T-helper 1 cell (primary cell): ENCODE measurements around the gene CENPH.
A peak's percentile ranks its signal among the peaks of the same experiment; 100 is the strongest.
"Not testable (repeated sequence)": the region's sequence is repeated elsewhere in the genome, so short reads cannot be mapped to it uniquely, and the experiment has no call there.

Experiments
- DNase-seq, 5 donors: peaks; one replicate each; pipeline ENCODE4 v3.0.0-alpha.2; 2012 to 2020

The CENPH gene

DNA sequence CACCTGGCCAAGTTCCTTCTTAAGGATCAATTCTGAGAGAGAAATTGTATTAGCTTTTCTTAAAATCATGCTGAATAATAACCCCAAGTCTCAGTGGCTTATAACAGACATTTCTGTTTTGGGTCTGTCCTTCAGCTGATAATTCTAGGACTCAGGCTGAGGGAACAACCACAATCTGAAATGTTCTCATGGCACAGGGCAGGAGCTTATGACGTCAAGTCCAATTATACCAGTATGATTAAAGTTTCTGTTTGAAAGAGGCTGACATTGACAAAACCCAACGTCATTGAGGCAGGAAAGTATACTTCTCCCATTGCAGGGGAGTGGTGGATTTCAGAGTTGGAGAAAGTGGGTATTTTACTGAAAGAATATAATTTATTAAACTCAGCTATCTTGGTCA, 21.8 kb downstream of the CENPH start:
- DNase-seq, result no peak

DNA sequence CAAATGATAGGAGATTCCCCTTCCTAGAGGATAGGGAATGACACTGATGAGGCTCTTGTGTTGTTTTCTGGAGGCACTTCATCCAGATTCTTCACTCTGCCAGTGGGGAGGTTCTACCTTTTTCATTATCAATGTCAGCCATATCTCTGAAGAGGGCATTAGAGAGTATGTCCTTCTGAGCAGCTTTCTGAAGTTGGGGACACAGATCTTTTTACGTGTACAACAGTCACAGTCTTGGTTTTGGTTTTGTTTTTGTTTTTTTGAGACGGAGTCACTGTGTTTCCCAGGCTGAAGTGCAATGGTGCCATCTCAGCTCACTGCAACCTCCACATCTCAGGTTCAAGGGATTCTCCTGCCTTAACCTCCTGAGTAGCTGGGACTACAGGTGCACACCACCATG, 22.6 kb downstream of the CENPH start:
- DNase-seq, result peak in 1 of 5 donors; percentile 42

DNA sequence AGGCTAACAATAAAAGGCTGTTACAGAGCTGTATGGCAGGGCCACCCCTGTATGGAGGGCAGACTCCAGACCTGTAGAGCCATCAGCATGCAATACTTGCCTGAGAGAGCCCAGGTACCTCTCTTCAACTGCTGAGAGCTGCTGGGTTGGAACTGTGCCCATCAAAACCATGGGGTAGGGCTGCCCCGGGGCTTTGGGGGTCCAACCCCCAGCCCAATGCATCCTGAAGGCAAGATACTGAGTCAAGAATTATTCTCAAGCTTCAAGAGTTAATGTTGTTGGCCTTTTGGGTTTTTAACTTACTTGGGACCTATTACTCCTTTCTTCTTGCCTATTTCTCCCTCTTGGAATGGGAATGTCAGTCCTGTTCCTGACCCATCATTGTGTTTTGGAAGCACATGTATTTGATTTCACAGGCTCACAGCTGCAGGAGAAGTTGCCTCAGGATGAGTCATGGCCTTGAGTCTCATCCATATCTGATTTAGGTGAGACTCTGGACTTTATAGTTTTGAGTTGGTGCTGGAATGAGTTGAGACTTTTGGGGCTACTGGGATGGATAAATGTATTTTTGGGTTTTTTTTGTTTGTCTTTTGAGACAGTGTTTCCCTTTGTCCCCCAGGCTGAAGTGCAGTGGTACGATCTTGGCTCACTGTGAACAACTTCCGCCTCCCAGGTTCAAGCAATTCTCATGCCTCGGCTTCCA, 24.3 kb downstream of the CENPH start:
- no peak for DNase-seq

DNA sequence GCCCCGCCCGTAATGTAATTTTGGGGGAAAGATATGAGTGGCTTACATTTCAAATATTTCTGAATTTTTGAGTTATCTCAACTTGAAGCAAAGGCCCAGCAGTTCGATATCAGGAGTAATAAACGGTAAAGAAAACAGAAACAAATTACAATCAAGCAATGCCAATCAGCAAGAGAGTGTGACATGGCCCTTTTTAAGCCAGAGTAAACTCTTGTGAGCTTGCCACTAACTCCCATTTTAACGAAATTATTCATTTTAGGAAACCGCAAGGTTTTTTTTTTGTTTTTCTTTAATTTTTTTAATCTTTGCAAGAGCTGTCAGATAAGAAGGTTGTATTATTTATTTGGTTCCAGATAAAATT, 27.7 kb downstream of the CENPH start:
- DNase-seq, result no peak

DNA sequence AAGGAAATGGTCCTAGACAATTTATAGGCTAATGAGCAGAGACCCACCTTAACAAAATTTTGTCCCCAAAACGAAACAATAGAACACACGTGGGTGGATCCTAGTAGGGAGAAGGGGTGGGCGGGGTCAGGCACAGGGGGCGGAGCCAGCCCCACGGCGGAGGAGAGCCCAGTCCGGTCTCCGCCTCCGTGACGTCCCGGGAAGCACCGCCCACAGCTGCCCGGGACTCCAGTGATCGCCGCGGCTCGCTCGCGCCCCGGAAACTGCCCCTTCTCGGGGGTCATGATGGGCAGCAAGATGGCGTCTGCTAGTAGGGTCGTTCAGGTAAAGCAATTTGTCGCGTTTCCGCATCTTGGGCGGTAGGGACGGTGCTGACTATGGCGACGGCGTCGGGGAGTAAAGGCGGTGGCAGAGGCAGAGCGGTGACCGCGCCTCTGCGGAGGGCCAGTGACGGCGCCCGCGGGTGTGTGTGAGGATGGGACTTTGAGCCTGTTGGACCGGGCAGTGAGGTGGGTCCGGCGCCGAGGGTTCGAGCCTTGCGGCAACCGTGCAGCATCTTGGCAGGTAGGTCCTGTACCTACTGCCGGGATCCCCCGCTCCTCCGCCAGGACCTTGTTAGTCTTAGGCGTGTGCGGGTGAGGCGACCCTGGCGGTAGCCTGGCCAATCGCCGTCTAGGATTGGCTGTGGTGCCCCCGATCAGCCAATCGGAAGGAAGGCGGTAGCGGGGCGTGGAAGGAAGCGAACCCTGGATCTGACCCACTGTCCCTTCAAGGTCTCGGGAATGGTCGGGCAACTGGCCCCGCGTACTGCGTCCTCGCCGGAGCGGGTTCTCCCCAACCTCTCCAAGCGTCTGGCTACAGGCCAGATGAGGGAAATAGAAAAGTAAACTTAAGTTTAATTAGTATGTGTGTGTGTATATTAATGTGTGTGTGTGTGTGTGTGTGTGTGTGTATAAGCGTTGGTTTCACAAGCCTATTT, 28.5 kb downstream of the CENPH start:
- peak; percentile 92 to 96 (median 94) for DNase-seq

DNA sequence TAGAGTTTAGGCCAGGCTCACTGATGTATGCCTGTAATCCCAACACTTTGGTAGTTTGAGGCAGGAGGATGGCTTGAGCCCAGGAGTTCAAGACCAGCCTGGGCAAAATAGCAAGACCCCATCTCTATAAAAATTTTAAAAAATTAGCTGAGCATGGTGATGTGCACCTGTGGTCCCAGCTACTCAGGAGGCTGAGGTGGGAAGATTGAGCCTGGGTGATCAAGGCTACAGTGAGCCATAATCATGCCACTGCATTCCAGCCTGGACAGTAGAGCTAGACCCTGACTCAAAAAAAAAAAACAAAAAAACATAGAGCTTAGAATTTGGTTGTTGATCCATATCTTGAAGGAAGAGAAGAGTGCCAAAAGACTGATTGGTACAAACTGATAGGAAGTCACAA, 30.6 kb downstream of the CENPH start:
- no peak for DNase-seq

DNA sequence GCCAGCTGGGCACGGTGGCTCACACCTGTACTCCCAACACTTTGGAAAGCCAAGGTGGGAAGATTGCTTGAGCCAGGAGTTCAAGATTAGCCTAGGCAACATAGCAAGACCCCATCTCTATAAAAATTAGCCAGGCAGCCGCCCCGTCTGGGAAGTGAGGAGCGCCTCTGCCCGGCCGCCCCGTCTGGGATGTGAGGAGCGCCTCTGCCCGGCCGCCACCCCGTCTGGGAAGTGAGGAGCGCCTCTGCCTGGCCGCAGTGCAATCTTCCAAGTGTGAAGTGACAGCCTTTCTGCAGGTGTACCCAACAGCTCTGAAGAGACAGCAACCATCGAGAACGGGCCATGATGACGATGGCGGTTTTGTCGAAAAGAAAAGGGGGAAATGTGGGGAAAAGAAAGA, 31.0 kb downstream of the CENPH start:
- not testable (repeated sequence) for DNase-seq

DNA sequence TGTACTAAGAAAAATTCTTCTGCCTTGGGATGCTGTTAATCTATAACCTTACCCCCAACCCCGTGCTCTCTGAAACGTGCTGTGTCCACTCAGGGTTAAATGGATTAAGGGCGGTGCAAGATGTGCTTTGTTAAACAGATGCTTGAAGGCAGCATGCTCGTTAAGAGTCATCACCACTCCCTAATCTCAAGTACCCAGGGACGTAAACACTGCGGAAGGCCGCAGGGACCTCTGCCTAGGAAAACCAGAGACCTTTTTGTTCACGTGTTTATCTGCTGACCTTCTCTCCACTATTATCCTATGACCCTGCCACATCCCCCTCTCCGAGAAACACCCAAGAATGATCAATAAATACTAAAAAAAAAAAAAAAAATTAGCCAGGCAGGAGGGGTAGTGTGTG, 31.4 kb downstream of the CENPH start:
- not testable (repeated sequence) for DNase-seq

DNA sequence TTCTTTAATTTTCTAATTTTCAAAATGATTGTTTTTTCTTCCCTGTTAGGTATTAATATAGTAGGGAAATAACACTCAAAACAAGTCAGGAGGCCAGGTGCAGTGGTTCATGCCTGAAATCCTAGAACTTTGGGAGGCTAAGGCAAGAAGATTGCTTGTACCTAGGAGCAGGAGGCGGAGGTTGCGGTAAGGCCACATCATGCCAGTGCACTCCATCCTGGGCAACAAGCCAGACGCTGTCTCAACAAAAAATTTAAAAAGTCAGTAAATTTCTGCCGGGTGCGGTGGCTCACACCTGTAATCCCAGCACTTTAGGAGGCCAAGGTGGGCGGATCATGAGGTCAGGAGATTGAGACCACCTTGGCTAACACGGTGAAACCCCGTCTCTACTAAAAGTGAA, 35.1 kb downstream of the CENPH start:
- DNase-seq, result no peak

DNA sequence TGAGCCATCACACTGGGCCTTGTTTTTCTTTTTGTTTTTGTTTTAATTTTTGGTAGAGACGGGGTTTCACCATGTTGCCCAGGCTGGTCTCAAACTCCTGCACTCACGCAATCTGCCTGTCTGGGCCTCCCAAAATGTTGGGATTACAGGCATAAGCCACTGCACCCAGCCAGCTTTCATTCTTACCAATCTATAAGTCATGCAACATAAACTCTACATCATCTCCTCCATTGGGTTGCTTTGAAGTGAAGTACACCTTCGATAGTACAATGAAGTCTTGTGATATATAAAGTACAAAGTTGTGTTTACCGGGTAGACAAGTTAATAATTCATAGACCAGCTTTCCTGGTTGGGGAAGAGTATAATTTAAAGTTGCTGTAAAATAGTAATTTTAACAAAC, 36.5 kb downstream of the CENPH start:
- DNase-seq, result no peak

DNA sequence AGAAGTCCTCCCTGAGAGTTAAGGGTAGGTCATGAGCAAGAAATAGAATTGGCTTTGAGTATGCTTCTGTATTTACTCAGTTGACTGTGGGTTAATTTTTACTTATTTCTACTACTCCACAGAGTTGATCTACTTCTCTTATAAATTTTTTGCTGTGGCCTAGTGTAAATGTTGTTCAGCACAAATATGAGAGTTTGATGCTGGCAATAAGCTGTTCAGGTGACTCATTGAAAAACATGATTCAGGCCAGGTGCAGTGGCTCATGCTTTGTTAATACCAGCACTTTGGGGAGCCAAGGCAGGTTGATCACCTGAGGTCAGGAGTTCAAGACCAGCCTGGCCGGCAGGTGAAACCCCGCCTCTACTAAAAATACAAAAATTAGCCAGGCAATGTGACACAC, 40.8 kb downstream of the CENPH start:
- no peak for DNase-seq

DNA sequence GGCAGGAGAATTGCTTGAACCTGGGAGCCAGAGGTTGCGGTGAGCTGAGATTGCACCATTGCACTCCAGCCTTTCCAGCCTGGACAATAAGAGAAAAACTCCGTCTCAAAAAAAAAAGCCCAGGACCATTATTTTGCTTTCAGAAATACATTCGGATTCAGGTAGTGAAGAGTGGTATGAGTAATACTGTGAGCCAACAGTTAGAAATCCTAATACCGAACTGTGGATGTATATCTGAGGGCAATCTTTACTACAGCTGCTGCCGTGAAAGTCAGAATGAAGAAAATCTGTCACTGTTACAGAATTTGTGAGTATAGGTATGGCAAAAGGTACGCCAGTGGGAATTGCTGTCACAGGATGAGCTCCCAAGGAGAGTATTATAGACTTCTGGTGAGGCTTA, 41.9 kb downstream of the CENPH start:
- no peak for DNase-seq

DNA sequence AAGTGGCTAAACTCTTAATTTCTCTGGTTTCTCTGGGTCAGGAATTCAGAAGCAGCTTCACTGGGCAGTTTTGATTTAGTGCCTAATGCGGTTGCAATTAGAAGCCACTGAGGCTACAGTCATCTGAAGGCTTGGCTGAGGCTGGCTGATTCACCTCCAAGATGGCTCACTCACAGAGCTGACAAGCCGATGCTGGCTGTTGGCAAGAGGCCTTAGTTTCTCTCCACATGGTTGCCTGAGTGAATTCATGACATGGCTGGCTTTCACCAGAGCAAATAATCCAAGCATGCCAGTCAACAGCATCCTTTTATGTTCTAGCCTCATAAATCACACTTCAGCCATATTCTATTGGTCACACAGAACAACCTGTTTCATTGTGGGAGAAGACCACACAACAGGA, 42.5 kb downstream of the CENPH start:
- DNase-seq, result no peak

DNA sequence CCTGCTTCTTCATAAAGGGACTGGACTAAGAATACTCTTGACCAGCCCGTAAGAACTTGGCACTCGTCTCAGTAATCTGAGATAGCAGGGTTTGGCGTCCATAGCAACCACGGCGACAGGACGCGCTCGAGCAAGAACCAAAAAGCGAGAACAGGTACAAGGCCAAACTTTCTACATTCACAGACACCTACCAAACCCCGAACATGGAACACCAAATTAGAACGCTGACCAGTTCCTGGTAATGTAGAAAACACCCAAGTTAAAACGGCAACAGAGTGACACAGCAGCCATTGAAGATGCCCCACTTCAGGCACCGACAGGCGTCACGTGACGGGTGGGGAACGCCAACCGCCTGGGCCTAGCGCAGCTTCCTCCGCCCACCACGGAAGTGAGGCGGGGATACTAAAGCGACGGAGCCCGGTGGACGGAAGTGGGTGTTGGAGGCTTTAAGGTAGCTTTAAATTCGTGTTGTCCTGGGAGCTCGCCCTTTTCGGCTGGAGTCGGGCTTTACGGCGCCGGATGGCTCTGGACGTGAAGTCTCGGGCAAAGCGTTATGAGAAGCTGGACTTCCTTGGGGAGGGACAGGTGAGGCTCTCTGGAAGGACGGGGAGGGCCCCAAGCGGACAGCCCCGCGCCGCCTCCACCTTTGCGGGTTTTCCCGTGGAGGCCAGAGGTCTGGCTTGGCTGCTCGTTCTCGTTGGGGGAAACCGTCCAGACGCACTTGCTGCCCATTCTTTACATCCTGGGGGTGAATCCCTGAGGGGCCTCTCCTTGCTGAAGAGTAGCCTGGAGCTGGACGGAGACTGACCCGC, 45.3 kb downstream of the CENPH start, which contains the start of gene CDK7:
Gene CDK7 (plus strand): TSS at position 430 of the 812 bp plus-strand sequence. CDS start 90 bp downstream, at position 520.
- peak; percentile 83 to 91 (median 90) for DNase-seq

DNA sequence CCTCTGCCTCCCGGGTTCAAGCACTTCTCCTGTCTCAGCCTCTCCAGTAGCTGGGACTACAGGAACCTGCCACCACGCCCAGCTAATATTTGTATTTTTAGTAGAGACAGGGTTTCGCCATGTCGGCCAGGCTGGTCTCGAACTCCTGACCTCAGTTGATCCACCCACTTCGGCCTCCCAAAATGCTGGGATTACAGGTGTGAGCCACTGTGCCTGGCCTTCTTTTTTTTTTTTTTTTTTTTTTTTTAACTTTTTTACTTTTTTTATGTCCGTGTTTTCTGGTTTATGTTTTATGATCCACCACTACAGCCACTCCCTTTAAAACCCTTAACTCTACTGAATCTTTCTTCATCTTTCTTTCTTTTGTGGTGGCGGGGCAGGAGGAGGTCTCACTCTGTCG, 47.4 kb downstream of the CENPH start:
- DNase-seq, result not testable (repeated sequence)

DNA sequence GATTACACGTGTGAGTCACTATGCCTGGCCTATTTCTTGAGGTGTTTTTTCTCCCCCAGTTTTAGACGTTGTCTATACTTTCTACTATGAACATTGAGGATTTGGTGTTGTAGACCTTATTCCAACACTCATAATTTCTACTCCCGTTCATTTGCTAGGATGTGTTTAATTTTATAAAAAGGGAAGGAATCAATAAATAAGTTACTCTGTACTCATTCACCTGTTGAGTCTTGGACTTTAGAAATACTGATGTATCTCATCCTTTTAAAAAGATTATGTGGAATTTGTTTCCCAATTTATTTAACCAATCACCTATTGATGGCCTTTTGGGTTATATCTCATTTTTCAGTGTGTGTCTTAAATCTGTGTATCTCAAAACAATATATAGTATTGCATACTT, 48.5 kb downstream of the CENPH start:
- no peak for DNase-seq

DNA sequence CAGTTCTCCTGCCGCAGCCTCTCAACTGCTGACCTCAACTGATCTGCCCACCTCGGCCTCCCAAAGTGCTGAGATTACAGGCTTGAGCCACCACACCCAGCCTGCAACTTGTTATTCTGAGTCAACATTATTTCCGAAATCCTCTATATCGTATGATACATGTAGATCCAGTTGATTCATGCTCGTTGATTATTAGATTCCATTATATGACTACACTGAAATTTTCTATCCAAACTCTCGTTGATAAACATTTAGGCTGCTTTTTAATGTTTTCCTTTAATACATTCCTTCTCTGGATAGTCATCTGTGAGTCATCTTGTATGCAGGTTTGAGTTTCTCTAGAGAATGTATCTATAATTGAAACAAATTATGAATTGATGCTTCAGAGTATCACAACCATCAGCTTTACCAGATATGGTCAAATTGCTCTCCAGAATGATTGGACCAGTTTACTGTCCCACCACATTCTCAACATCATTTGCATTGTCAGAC, 49.4 kb downstream of the CENPH start:
- DNase-seq, result no peak

DNA sequence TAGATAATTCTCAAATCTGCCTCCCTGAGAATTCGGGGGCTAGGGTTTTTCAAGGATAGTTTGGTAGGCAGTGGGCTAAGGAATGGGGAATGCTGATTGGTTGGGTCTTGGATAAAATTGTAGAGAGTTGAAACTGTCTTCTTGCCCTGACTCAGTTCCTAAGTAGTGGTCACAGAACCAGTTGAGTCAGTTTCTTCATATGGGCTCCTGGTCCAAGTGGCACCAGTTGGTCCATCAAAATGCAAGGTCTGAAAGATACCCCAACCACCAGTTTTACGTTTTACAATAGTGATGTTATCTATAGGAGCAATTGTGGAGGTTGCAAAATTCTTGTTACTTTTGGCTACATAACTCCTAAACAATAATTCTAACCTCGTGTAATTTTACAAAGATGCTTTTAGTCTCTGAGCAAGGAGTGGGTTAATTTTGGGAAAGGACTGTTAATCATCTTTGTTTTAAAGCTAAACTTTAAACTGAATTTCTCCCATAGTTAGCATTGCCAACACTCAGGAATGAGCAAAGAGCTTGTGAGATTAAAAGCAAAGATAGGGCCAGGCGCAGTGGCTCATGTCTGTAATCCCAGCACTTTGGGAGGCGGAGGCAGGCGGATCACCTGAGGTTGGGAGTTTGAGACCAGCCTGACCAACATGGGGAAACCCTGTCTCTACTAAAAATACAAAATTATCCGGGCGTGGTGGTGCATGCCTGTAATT, 53.0 kb downstream of the CENPH start:
- no peak for DNase-seq

DNA sequence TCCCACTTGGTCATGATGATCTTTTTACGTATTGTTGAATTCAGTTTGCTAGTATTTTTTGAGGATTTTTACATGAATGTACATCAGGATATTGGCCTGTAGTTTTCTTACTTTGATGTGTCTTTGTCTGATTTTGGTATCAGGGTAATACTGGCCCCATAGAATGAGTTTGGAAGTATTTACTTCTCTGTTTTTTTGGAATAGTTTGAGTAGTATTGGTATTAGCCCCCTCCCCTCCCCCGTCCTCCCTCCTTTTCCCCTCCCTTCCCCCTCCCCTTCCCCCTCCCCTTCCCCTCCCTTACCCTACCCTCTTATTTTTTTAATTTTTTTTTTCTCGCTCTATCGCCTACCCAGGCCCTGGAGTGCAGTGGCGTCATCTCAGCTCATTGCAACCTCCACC, 55.6 kb downstream of the CENPH start:
- DNase-seq, result no peak

DNA sequence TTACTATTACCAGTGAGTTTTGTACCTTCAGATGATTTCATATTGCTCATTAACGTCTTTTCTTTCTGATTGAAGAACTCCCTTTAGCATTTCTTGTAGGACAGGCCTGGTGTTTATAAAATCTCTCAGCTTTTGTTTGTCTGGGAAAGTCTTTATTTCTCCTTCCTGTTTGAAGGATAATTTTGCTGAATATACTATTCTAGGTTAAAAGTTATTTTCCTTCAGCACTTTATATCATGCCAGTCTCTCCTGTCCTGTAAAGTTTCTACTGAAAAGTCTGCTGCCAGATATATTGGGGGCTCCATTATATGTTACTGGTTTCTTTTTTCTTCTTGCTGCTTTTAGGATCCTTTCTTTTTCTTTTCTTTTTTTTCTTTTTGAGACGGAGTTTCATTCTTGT, 58.6 kb downstream of the CENPH start:
- no peak for DNase-seq

DNA sequence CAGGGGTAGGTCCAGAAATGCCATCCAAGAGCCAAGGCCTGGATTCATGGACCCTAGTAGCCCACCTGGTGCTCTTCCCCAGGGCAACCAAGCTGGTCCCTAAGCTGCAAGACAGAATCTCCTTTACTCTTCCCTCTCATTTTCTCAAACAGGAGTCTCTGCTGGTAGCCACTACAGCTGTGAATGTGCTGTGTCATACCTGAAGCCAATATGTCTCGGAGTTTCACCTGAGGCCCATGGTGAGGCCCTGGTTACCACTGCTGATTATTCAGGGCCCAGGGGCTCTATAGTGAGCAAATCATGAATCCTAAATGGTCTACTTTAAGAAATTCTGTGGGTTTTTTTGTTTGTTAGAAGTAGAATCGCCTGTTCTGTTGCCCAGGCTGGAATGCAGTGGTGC, 61.2 kb downstream of the CENPH start:
- DNase-seq, result no peak

DNA sequence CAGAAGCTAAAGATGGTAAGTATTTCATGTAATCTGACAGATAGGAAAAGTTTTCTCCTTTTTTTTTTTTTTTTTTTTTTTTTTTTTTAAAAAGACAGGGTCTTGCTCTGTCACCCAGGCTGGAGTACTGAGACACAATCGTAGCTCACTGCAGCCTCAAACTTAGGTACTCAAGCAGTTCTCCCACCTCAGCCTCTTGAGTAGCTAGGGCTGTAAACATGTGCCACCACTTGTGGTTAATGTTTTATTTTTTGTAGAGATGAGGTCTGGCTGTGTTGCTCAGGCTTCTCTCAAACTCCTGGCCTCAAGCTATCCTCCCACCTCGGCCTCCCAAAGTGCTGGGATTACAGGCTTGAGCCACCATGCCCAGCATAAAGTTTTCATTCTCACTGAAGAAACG, 63.1 kb downstream of the CENPH start:
- no peak for DNase-seq
